GM12872 (cell line): Measurements from ENCODE around the gene CFAP20.

Experiments used
- CTCF ChIP-seq: IDR thresholded peaks from 3 replicates; pipeline ENCODE4 v1.5.1; 2011; ENCODE audit warnings: low read depth, mild to moderate bottlenecking, low read length, moderate library complexity; ENCODE audit not compliant: insufficient read depth

The CFAP20 gene

DNA sequence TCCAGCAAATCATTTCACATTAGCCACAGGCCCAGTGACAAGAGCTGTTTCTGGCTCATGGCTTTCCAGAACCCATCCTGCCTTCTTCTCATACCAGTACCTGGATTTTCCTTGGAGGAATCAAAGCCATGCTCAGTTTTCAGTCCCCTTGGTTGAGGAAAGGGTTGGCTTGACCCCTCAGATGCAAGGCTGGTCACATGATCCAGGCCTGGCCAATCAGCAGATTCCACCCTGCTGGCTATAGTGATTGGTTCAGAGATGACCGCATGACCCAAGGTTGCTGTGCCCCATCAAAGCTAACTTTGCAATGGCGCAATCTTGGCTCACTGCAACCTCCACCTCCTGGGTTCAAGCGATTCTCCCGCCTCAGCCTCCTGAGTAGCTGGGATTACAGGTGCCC lies 58.6 kb downstream of the CFAP20 start:
- no peak for TF ChIP-seq CTCF
